WTC11 (cell line): Measurements from ENCODE around the gene SGSM2. TPM values are rescaled to one million over a fixed set of nuclear protein-coding genes. Genes with fewer than 3 reads are reported as not detected.

ENCODE experiments used
- ATAC-seq: fragments of 200-7000 bp; cut with Tn5 transposase; 2 replicates; pipeline ENCODE4 v1.10.0; 2021; ENCODE audit warnings: mild to moderate bottlenecking, moderate library complexity
- CTCF ChIA-PET: fragments of 300-600 bp; sonication (Branson Sonifier 250); formaldehyde crosslinking; loops from one replicate; lab custom pipeline; 2021; ENCODE audit warnings: antibody characterized with exemption; lab: Charles Lee
- POLR2A ChIA-PET: fragments of 350-600 bp; sonication (Branson Sonifier 250); formaldehyde crosslinking; loops from one replicate; lab custom pipeline; 2021; ENCODE audit warnings: antibody characterized with exemption; lab: Charles Lee
- DNase-seq: peaks from one replicate; pipeline ENCODE4 v3.0.0; 2021; ENCODE audit warnings: low spot score
- H3K27ac Mint-ChIP-seq: 2 replicates; pipeline ENCODE4 v1.8.0; 2021; ENCODE audit warnings: mixed read lengths
- H3K27me3 Mint-ChIP-seq: 2 replicates; pipeline ENCODE4 v1.8.0; 2021; ENCODE audit warnings: low read depth, mild to moderate bottlenecking, moderate library complexity, mixed read lengths
- H3K36me3 Mint-ChIP-seq: 2 replicates; pipeline ENCODE4 v1.8.0; 2021; ENCODE audit warnings: mixed read lengths
- H3K4me1 Mint-ChIP-seq: 2 replicates; pipeline ENCODE4 v1.8.0; 2022; ENCODE audit warnings: mixed read lengths
- H3K4me3 Mint-ChIP-seq: 2 replicates; pipeline ENCODE4 v1.8.0; 2021; ENCODE audit warnings: mild to moderate bottlenecking, moderate library complexity, mixed read lengths
- H3K9me3 Mint-ChIP-seq: 2 replicates; pipeline ENCODE4 v1.8.0; 2021; ENCODE audit warnings: mixed read lengths
- GABPB1 ChIP-seq: sonication (generic); formaldehyde crosslinking; IDR thresholded peaks from 2 replicates; pipeline ENCODE4 v1.8.1; 2023; ENCODE audit warnings: mild to moderate bottlenecking, missing genetic modification reagents
- ZNF219 ChIP-seq: sonication (generic); formaldehyde crosslinking; IDR thresholded peaks from 2 replicates; pipeline ENCODE4 v1.8.0; 2023; ENCODE audit warnings: missing genetic modification reagents, mild to moderate bottlenecking, borderline replicate concordance
- total RNA-seq: library from RNA; stranded (reverse); gene quantifications from 3 replicates; pipeline ENCODE4 v1.2.3, GENCODE V29; 2021
- TF ChIP-seq, protein P1 (sequence below): sonication (generic); formaldehyde crosslinking; IDR thresholded peaks from 2 replicates; pipeline ENCODE4 v1.8.1; 2023; ENCODE audit warnings: mild to moderate bottlenecking, missing genetic modification reagents, borderline replicate concordance
- TF ChIP-seq, protein P2 (sequence below): sonication (generic); formaldehyde crosslinking; conservative IDR thresholded peaks from 2 replicates; pipeline ENCODE4 v1.8.1; 2022; ENCODE audit warnings: mild to moderate bottlenecking, missing genetic modification reagents
- TF ChIP-seq, protein P3 (sequence below): sonication (generic); formaldehyde crosslinking; IDR thresholded peaks from 2 replicates; pipeline ENCODE4 v1.8.1; 2022; ENCODE audit warnings: mild to moderate bottlenecking, missing genetic modification reagents, moderate library complexity, borderline replicate concordance
- TF ChIP-seq, protein P4 (sequence below): fragments of 250-450 bp; sonication (Bioruptor Pico); IDR thresholded peaks from 2 replicates; pipeline ENCODE4 v1.9.0; 2021; ENCODE audit warnings: moderate library complexity, mild to moderate bottlenecking, inconsistent platforms, borderline replicate concordance
- TF ChIP-seq, protein P5 (sequence below): fragments of 250-450 bp; sonication (Bioruptor Pico); IDR thresholded peaks from 2 replicates; pipeline ENCODE4 v1.9.0; 2021; ENCODE audit warnings: mild to moderate bottlenecking

The SGSM2 gene
- total RNA-seq, 1 experiment from 2014 or later, result 50.3 TPM

DNA sequence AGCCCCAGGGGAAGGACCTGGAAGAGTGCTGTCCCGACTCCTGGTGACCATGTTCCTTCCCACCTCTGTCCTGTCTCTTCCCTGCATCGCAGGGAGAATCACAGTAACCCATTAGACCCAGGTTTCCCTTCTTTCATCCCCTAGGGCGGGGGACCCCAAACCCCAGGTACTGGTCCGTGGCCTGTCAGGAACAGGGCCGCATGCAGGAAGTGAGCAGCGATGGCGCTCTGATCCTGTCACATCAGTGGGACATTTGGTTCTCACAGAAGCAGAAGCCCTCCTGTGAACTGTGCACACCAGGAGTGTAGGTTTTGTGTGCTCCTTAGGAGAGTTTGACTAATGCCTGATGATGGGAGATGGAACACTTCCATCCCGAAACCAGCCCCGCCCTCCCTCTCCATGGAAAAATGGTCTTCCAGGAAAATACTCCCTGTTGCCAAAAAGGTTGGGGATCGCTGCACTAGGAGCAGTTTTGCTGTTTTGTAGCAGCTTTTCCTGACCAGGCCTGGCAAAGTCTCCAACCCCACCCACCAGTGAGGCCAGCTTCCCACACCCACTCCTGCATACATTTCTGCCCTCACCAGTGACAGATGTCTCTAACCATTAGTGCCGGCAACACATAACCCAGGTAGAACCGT lies 53.0 kb downstream of the SGSM2 start:
- ATAC-seq, result no peak
- Mint-ChIP-seq H3K4me3 (no peak overlapping the region), H3K36me3 (peaks cover 3% of the 10 kb centered on the region; the same call in 1 of the 2 replicates), H3K4me1 (peaks cover 25% of the 10 kb centered on the region), H3K27ac (peak overlapping the region; percentile 70; the same call in 1 of the 2 replicates), H3K9me3 (no peaks in the 10 kb centered on the region), H3K27me3 (no peaks in the 10 kb centered on the region)
- TF ChIP-seq, protein P1, sequence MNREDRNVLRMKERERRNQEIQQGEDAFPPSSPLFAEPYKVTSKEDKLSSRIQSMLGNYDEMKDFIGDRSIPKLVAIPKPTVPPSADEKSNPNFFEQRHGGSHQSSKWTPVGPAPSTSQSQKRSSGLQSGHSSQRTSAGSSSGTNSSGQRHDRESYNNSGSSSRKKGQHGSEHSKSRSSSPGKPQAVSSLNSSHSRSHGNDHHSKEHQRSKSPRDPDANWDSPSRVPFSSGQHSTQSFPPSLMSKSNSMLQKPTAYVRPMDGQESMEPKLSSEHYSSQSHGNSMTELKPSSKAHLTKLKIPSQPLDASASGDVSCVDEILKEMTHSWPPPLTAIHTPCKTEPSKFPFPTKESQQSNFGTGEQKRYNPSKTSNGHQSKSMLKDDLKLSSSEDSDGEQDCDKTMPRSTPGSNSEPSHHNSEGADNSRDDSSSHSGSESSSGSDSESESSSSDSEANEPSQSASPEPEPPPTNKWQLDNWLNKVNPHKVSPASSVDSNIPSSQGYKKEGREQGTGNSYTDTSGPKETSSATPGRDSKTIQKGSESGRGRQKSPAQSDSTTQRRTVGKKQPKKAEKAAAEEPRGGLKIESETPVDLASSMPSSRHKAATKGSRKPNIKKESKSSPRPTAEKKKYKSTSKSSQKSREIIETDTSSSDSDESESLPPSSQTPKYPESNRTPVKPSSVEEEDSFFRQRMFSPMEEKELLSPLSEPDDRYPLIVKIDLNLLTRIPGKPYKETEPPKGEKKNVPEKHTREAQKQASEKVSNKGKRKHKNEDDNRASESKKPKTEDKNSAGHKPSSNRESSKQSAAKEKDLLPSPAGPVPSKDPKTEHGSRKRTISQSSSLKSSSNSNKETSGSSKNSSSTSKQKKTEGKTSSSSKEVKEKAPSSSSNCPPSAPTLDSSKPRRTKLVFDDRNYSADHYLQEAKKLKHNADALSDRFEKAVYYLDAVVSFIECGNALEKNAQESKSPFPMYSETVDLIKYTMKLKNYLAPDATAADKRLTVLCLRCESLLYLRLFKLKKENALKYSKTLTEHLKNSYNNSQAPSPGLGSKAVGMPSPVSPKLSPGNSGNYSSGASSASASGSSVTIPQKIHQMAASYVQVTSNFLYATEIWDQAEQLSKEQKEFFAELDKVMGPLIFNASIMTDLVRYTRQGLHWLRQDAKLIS (CRISPR knock-in tag), result no peak
- no peak for TF ChIP-seq GABPB1
- TF ChIP-seq, protein P2, sequence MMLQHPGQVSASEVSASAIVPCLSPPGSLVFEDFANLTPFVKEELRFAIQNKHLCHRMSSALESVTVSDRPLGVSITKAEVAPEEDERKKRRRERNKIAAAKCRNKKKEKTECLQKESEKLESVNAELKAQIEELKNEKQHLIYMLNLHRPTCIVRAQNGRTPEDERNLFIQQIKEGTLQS (CRISPR knock-in tag), result no peak
- TF ChIP-seq, protein P3, sequence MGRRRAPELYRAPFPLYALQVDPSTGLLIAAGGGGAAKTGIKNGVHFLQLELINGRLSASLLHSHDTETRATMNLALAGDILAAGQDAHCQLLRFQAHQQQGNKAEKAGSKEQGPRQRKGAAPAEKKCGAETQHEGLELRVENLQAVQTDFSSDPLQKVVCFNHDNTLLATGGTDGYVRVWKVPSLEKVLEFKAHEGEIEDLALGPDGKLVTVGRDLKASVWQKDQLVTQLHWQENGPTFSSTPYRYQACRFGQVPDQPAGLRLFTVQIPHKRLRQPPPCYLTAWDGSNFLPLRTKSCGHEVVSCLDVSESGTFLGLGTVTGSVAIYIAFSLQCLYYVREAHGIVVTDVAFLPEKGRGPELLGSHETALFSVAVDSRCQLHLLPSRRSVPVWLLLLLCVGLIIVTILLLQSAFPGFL, result no peak
- no peak for DNase-seq
- POLR2A ChIA-PET, result no interaction called here
- CTCF ChIA-PET, result interaction anchor here (3.4 to 5.2 kb wide), 2 partner anchors 8 to 26 kb away, joined by 32 to 84 read pairs; no protein-coding TSS in a partner anchor

DNA sequence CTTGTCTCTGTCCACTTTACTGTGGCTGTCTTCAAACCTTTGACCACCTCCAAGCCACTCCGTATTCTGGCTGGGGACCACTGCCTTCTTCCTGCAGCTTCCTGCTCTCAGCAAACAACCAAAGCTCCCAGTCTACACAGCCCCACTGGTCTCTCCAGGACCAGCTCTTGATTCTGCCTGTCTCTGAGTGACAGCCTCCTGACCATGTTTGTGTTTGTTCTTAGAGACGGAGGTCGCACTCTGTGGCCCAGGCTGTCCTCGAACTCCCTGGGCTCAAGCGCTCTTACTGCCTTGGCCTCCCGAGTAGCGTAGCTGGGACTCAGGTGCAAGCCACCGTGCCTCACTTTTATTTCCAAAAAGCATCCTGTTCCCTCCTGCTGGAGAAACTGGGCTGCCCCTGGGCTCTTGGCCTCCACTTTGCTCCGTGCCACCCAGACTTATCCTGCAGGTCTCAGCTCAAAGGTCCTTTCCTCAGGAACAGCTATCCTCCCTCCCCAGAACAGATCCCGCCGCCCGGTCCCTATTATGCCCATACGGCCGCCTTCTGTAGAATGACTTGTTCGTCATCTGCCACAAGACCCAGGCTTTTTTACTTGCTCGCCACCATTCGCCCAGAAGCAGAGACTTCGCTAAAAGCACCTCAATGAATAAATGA lies 54.4 kb downstream of the SGSM2 start:
- no peaks in the 10 kb centered on the region for H3K27me3 Mint-ChIP-seq
- TF ChIP-seq ZNF219 (CRISPR knock-in tag), result no peak
- TF ChIP-seq, protein P4, sequence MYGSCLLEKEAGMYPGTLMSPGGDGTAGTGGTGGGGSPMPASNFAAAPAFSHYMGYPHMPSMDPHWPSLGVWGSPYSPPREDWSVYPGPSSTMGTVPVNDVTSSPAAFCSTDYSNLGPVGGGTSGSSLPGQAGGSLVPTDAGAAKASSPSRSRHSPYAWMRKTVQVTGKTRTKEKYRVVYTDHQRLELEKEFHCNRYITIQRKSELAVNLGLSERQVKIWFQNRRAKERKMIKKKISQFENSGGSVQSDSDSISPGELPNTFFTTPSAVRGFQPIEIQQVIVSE (CRISPR knock-in tag), result no peak
- TF ChIP-seq, protein P2 (CRISPR knock-in tag), result no peak
- TF ChIP-seq, protein P5, sequence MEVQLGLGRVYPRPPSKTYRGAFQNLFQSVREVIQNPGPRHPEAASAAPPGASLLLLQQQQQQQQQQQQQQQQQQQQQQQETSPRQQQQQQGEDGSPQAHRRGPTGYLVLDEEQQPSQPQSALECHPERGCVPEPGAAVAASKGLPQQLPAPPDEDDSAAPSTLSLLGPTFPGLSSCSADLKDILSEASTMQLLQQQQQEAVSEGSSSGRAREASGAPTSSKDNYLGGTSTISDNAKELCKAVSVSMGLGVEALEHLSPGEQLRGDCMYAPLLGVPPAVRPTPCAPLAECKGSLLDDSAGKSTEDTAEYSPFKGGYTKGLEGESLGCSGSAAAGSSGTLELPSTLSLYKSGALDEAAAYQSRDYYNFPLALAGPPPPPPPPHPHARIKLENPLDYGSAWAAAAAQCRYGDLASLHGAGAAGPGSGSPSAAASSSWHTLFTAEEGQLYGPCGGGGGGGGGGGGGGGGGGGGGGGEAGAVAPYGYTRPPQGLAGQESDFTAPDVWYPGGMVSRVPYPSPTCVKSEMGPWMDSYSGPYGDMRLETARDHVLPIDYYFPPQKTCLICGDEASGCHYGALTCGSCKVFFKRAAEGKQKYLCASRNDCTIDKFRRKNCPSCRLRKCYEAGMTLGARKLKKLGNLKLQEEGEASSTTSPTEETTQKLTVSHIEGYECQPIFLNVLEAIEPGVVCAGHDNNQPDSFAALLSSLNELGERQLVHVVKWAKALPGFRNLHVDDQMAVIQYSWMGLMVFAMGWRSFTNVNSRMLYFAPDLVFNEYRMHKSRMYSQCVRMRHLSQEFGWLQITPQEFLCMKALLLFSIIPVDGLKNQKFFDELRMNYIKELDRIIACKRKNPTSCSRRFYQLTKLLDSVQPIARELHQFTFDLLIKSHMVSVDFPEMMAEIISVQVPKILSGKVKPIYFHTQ (CRISPR knock-in tag), result no peak
- no peaks in the 10 kb centered on the region for H3K9me3 Mint-ChIP-seq
- peak overlapping the region; percentile 80 for H3K4me3 Mint-ChIP-seq
- POLR2A ChIA-PET, result interaction anchor here (0.7 to 2.2 kb wide), 3 partner anchors 11 to 56 kb away, joined by 3 to 7 read pairs (median 3); partner anchors contain the start of gene TSR1
- CTCF ChIA-PET, result interaction anchor here (1.1 to 5.2 kb wide), 7 partner anchors 9 to 333 kb away, joined by 4 to 84 read pairs (median 9); no protein-coding TSS in a partner anchor
- H3K36me3 Mint-ChIP-seq, result peaks cover 3% of the 10 kb centered on the region; the same call in 1 of the 2 replicates
- peaks cover 36% of the 10 kb centered on the region for H3K4me1 Mint-ChIP-seq
- DNase-seq (no peak), ATAC-seq (no peak)
- H3K27ac Mint-ChIP-seq, result peak overlapping the region; percentile 78
